NCI-H187 (cell line): ENCODE results near the gene PDPK1.
"Not testable (repeated sequence)": the region's sequence is repeated elsewhere in the genome, so short reads cannot be mapped to it uniquely, and the experiment has no call there.

Source experiments
- DNase-seq, 2 experiments: peaks; one replicate each; lab custom pipeline; 2025; lab: John Stamatoyannopoulos, UW

The PDPK1 gene

GRCh38 chr16:2611877-2612276 lies 74.1 kb downstream of the PDPK1 start:
- not testable (repeated sequence) for DNase-seq

GRCh38 chr16:2613251-2613650 lies 75.4 kb downstream of the PDPK1 start:
- not testable (repeated sequence) for DNase-seq

GRCh38 chr16:2614761-2615191 lies 77.0 kb downstream of the PDPK1 start:
- no peak for DNase-seq

GRCh38 chr16:2618964-2619363 lies 81.1 kb downstream of the PDPK1 start:
- not testable (repeated sequence) for DNase-seq

- DNase-seq, result not testable (repeated sequence)
Measured at GRCh38 chr16:2619628-2620027, 81.8 kb downstream of the PDPK1 start.

- not testable (repeated sequence) for DNase-seq
Measured at GRCh38 chr16:2620870-2621269, 83.0 kb downstream of the PDPK1 start.

GRCh38 chr16:2621395-2621794 lies 83.6 kb downstream of the PDPK1 start:
- not testable (repeated sequence) for DNase-seq

GRCh38 chr16:2627075-2627474 lies 89.3 kb downstream of the PDPK1 start:
- not testable (repeated sequence) for DNase-seq

- not testable (repeated sequence) for DNase-seq
Measured at GRCh38 chr16:2631203-2631602, 93.4 kb downstream of the PDPK1 start.

- not testable (repeated sequence) for DNase-seq
Measured at GRCh38 chr16:2632291-2632690, 94.5 kb downstream of the PDPK1 start.

- not testable (repeated sequence) for DNase-seq
Measured at GRCh38 chr16:2639071-2639721, 101.4 kb downstream of the PDPK1 start.

GRCh38 chr16:2639722-2640072 lies 101.9 kb downstream of the PDPK1 start:
- not testable (repeated sequence) for DNase-seq

GRCh38 chr16:2642561-2642960 lies 104.7 kb downstream of the PDPK1 start:
- not testable (repeated sequence) for DNase-seq

- DNase-seq, result not testable (repeated sequence)
Measured at GRCh38 chr16:2644754-2645453, 107.1 kb downstream of the PDPK1 start.

- DNase-seq, result not testable (repeated sequence)
Measured at GRCh38 chr16:2651268-2651871, 113.5 kb downstream of the PDPK1 start.
